ENCODE results near the gene SH3YL1. TPM values are rescaled to one million over a fixed set of nuclear protein-coding genes. Genes with fewer than 3 reads are reported as not detected.
"Not testable (repeated sequence)": the region's sequence is repeated elsewhere in the genome, so short reads cannot be mapped to it uniquely, and the experiment has no call there.

SH3YL1 gene
- total RNA-seq, 1 experiment from 2014 or later, result 19.4 TPM

DNA sequence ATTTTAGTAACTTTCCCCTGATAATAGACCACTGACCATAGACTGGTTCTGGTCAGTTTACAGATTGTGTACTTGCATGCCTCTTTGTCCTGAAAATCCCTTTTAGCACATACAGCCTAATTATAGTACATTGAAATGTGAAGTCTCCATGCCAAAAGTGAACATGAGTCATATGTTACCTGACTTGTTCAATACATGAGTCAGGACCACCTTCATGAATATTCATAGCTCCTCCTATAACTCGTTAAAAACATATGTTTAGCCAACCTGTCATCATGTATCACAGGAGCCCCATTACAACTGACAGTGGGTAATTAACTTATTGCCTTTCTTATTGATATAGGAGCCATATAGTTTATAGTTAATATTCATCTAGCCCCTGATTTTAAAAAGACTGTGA, 78.6 kb downstream of the SH3YL1 start:
- no peak for DNase-seq
- Histone ChIP-seq H3K4me3 (no peak overlapping the region), H3K36me3 (no peaks in the 10 kb centered on the region)

DNA sequence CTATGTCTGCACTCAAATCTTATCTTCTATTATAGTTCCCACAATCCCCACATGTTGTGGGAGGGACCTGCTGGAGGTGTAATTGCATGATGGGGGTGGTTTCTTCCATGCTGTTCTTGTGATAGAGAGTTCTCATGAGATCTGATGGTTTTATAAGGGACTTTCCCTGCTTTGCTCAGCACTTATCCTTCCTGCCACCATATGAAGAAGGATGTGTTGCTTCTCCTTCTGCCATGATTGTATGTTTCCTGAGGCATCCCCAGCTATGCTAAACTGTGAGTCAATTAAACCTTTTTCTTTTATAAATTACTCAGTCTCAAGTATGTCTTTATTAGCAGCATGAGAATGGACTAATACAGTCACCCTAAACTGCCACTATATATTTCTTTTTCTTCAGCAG, 79.1 kb downstream of the SH3YL1 start:
- Histone ChIP-seq H3K9me3 (peaks cover 3% of the 10 kb centered on the region), H3K36me3 (no peaks in the 10 kb centered on the region), H3K4me3 (no peak overlapping the region), H3K27me3 (no peaks in the 10 kb centered on the region)
- DNase-seq, result no peak

More for the DNA sequence above, 78.6 kb downstream of the SH3YL1 start:
- Histone ChIP-seq H3K27me3 (no peaks in the 10 kb centered on the region), H3K9me3 (peaks cover 3% of the 10 kb centered on the region)

DNA sequence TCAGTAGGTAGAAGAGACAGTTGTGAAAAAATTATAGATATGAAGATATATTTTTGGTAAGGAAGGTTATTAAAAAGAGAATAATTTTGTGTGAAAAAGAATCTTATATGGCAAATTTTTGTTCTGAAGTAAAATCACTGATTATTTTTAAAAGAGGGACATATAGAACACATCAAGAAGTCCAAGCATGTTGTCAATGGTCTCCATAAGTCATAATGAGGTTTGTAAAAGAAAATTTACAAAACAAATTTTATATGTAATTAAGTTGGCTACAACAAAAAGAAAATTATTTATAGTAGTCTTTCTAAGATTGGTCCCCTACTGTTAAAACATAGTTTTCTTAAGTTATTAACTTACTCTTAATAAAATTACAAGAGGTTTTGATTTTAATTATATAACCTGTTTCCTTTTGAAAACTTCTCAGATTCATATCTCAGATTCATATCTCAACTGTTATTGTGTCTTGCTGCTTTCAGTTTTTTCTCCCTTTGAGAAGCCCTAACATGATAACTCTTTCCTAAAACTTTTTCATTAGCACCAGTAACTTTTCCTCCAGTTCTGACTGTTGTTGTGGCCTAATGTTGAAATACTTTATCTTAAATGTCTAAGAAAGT, 81.2 kb downstream of the SH3YL1 start:
- Histone ChIP-seq H3K9me3 (peaks cover 3% of the 10 kb centered on the region), H3K27me3 (no peaks in the 10 kb centered on the region), H3K36me3 (no peaks in the 10 kb centered on the region), H3K4me3 (no peak overlapping the region)
- no peak for DNase-seq

DNA sequence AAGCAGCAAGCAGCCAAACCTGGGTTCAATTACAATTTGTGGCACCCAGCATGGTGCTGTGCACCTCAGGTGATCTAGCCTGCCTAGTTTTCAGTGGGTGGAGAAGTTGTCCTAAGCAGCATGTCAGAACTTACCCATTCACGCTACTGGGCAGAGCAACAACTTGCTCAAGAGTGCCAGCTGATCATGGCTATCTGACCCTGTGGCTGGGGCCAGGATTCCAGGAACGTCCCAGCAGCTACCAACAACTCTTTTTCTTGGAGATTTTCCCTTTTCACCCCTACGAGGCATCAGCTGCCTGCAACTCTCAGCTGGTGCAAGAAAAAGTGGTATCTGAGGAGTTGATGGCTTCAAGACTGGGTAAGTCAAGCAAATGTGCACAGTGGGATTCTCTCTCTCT, 83.5 kb downstream of the SH3YL1 start:
- H3K4me3 ChIP-seq, result no peak overlapping the region

DNA sequence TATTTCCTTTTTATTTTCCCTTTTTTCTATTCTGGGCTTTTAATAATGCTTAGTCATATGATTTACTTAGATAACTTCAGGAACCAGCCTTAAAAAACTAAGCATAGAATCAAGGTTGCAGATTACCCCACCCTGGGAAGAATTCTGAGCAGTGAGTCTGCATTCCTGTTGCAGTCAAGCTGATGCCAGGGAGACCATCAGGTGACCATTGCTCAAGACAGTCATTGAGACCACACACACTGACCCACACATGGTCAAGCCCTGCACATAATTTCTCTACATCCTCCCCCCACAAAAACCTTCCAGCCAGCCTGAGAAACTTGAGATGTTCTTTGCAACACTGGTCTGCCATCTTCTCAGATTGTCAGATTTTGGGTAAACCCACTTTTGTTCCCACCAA, 83.9 kb downstream of the SH3YL1 start:
- Histone ChIP-seq H3K36me3 (no peaks in the 10 kb centered on the region), H3K4me3 (no peak overlapping the region), H3K27me3 (no peaks in the 10 kb centered on the region), H3K9me3 (peaks cover 3% of the 10 kb centered on the region)
- DNase-seq, result no peak

More for the DNA sequence above, 83.5 kb downstream of the SH3YL1 start:
- DNase-seq, result no peak
- H3K9me3 ChIP-seq, result peaks cover 3% of the 10 kb centered on the region
- no peaks in the 10 kb centered on the region for H3K36me3 ChIP-seq
- H3K27me3 ChIP-seq, result no peaks in the 10 kb centered on the region

DNA sequence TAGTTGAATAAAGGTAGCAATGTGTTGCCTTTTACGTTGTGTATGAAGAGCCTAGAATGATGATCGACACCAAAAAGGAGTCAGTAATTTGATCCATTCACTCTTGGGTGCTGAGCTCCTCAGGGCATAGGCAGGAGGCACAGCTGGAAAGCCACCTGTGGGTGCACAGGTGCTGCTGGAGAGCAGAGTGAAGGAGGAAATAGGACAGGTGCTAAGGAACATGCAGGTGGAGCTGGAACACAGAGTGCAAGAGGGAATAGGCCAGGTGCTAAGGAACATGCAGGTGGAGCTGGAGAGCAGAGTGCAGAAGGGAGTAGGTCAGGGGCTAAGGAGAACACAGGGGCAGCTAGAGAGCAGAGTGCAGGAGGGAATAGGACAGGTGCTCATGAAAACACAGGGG, 86.1 kb downstream of the SH3YL1 start:
- no peaks in the 10 kb centered on the region for H3K36me3 ChIP-seq
- H3K4me3 ChIP-seq, result no peak overlapping the region
- no peaks in the 10 kb centered on the region for H3K27me3 ChIP-seq
- H3K9me3 ChIP-seq, result peaks cover 3% of the 10 kb centered on the region
- no peak for DNase-seq

DNA sequence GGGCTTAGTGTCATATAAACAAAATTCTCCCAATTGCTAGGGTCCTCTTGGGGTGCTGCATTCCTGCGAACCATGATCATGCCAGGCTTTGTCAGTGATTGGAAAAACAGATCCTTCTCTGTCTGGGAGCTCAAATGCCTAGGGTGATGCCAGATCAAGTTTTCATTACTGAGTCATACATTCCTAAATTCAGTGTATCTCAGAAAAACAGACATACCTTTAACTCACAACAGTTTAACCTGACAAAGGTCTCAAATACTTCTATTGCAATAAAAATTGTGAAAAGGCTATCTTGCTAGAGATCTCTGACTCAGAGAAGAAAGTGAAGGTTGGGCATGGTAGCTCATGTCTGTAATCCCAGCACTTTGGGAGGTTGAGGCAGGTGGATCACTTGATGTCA, 86.9 kb downstream of the SH3YL1 start:
- no peaks in the 10 kb centered on the region for H3K36me3 ChIP-seq
- peaks cover 3% of the 10 kb centered on the region for H3K9me3 ChIP-seq
- H3K27me3 ChIP-seq, result no peaks in the 10 kb centered on the region
- H3K4me3 ChIP-seq, result no peak overlapping the region
- peak; percentile 36 for DNase-seq

DNA sequence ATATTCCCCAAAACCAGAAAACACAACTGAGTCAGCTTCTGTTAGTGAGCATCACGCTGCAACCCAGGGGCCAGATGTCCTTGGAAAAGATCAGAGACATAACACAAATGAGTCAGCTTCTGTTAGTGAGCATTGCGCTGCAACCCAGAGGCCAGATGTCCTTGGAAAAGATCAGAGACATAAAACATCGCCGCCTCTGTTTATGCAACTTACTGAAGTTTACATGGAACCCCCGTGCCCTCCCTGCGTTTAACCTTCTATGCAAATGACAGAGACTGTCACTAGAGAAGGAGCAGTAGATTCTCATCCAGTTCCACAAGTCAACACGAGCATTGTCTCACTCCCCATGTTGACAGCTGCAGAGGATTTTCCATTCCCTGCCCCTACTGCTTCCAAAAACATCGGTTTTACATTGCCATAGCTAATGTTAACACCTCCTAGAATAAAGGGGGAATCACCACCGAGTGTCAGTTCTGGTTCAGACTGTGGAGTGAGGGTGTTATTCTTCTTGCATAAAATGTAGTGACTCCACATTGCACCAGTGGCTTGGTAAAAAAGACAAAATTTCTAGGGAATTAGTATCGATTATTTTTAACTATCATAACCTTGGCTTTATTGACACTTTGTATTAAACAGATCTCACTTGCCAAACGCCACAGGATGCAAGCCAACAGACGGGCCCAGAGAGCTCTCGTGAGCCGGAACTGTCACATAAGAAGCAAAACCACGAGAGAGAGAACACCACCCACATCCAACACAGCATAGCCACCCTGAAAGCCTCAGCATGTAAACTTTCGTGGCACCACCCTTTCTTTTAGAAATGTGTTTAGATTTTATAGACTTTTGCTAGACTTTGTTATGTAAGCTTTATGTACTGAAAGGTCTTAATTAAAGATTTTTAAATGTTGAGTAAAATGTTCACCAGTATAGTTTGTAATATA, 87.7 kb downstream of the SH3YL1 start:
- peak; percentile 12 for DNase-seq
- H3K9me3 ChIP-seq, result no peaks in the 10 kb centered on the region
- H3K36me3 ChIP-seq, result no peaks in the 10 kb centered on the region
- H3K27me3 ChIP-seq, result no peaks in the 10 kb centered on the region
- no peak overlapping the region for H3K4me3 ChIP-seq

DNA sequence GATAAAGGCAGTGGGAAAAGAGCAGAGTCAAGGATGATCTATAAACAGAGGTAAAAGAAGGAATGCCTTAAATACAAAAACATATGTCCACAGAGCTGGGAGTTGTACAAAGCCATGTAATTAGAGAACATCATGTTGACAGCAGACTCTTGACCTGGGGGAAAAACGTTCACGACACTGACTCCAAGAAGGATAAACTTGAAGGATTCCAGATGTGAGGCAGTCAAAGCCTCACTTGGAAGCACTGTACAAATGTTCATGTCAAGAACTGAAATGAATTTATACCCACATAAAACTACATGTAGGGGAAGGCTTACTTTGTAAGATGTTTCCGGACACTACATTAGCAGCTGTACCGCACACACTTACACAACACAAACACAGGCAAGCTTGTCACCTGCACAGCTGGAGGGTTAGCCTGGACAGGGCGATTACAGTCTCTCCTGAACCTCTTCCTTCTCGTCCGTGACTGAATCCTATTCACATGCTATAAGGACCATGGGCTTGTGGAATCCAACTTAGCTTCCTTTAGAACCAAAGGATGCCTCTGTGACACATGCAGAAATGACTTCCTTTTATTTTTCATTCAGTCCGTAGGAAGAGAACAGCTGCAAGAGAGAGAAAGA, 88.6 kb downstream of the SH3YL1 start:
- no peaks in the 10 kb centered on the region for H3K36me3 ChIP-seq
- no peaks in the 10 kb centered on the region for H3K27me3 ChIP-seq
- no peak for DNase-seq

DNA sequence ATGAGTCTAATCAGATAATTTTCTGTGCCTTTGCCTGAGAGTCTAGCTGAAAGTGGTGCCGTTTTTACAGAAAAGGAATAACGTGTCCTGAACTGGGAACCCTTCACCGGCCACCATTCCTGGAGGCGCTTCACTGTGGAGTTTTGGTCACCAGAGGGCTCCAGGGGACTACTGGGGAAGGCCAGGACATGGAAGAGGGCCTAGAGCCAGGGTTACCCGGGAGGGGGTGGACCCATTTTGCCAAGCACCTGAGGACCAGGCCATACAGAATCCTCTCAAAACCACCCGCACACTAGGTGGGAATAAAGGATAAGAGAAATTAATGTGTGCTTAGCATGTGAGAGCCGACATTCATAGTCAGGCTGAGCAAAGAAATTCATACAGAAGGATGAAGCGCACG, 91.7 kb downstream of the SH3YL1 start:
- DNase-seq, H3K36me3 ChIP-seq, H3K27me3 ChIP-seq, H3K4me3 ChIP-seq, H3K9me3 ChIP-seq: not testable (repeated sequence)

More for the DNA sequence above, 88.6 kb downstream of the SH3YL1 start:
- Histone ChIP-seq H3K9me3 (no peaks in the 10 kb centered on the region), H3K4me3 (no peak overlapping the region)

DNA sequence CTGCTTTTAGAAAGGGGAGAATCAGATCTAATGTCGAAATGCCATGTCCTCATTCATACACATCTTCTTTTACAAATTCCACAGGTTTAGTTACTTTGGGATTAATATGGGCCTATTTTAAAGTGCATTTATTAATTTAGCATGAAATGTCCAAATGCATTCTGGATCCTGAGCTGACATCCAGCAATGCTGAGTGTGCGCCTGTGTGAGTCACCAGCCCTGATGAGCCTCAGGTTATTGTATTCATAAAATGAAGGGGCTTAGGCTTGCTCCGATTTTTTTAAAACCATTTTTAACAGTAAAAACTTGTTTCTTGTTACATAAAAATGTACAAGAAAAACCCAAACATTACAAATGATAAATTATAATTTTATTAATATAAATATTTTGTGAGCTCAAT, 94.1 kb downstream of the SH3YL1 start:
- no peaks in the 10 kb centered on the region for H3K27me3 ChIP-seq
- DNase-seq, result no peak
- no peaks in the 10 kb centered on the region for H3K9me3 ChIP-seq
- H3K36me3 ChIP-seq, result no peaks in the 10 kb centered on the region
- no peak overlapping the region for H3K4me3 ChIP-seq

Other genes starting within 250 kb of the SH3YL1 start
- not detected in 2 replicates for gene FAM110C, start 217.5 kb downstream of the SH3YL1 start, total RNA-seq (2014; rRNA removed; shearing (Covaris generic); ENCODE audit: low replicate concordance)
- gene ACP1, start 915 bp upstream of the SH3YL1 start, total RNA-seq (2014; rRNA removed; shearing (Covaris generic); ENCODE audit: low replicate concordance), result 130 and 152 TPM in 2 replicates
- not detected in 2 replicates for gene ALKAL2, start 24.1 kb upstream of the SH3YL1 start, total RNA-seq (2014; rRNA removed; shearing (Covaris generic); ENCODE audit: low replicate concordance)

Data from MG63 (cell line).